GM13977 (cell line): ENCODE results near the gene GPN3.

ENCODE experiments used
- DNase-seq: peaks from one replicate; pipeline ENCODE4 v3.0.0; 2012; ENCODE audit warnings: low spot score
- CTCF ChIP-seq: IDR thresholded peaks from 2 replicates; pipeline ENCODE4 v1.5.1; 2012; ENCODE audit warnings: mild to moderate bottlenecking, control low read depth; ENCODE audit not compliant: insufficient read depth; ENCODE audit errors: extremely low read depth, missing control alignments
- in situ Hi-C: fragments of 300-500 bp; cut with MboI; formaldehyde crosslinking; loops from one replicate; pipeline ENCODE4 v1.12.0; 2022; ENCODE audit warnings: low sequenced_read_pairs, low pct_unique_long_range_greater_than_20kb, mixed read lengths, inconsistent platforms; ENCODE audit not compliant: unreplicated experiment

The GPN3 gene

GRCh38 chr12:110468214-110469048 lies at the start of gene GPN3, which contains the start of gene FAM216A:
Gene GPN3 (minus strand): TSS chr12:110468257. CDS start chr12:110468203, 54 bp downstream.
Gene FAM216A (plus strand): TSS chr12:110468845. CDS start chr12:110468876, 31 bp downstream.
- TF ChIP-seq CTCF = peak; percentile 6
- in situ Hi-C loops = loop anchor here (10.0 kb wide), 1 partner anchor 136 kb away; no protein-coding TSS in a partner anchor
- DNase-seq = peak; percentile 94

- in situ Hi-C loops = no loop called here
Observed at GRCh38 chr12:110516995-110517394, 48.9 kb upstream of the GPN3 start.

GRCh38 chr12:110514363-110514762 lies 46.3 kb upstream of the GPN3 start:
- DNase-seq = no peak
- TF ChIP-seq CTCF = no peak
- in situ Hi-C loops = loop anchor here (5.0 kb wide), 1 partner anchor 88 kb away; no protein-coding TSS in a partner anchor

More at GRCh38 chr12:110516995-110517394, 48.9 kb upstream of the GPN3 start:
- DNase-seq = no peak
- TF ChIP-seq CTCF = no peak

GRCh38 chr12:110513842-110514241 lies 45.8 kb upstream of the GPN3 start:
- no peak for TF ChIP-seq CTCF
- in situ Hi-C loops = loop anchor here (5.0 kb wide), 1 partner anchor 88 kb away; no protein-coding TSS in a partner anchor
- DNase-seq = no peak

- no peak for DNase-seq
- no peak for TF ChIP-seq CTCF
- in situ Hi-C loops = no loop called here
Observed at GRCh38 chr12:110508071-110508586, 40.1 kb upstream of the GPN3 start.

GRCh38 chr12:110505332-110505731 lies 37.3 kb upstream of the GPN3 start:
- no peak for TF ChIP-seq CTCF
- DNase-seq = no peak
- in situ Hi-C loops = no loop called here
